Cardiac septum (tissue), 1 donor: ENCODE measurements around the gene CD68. TPM values are rescaled to one million over a fixed set of nuclear protein-coding genes. Genes with fewer than 3 reads are reported as not detected.
A peak's percentile ranks its signal among the peaks of the same experiment; 100 is the strongest.

ENCODE experiments used
- DNase-seq: peaks from one replicate; pipeline ENCODE4 v3.0.0-alpha.2; 2020; ENCODE audit warnings: low spot score
- intact Hi-C: fragments of 100-400 bp; cut with DNase I; formaldehyde crosslinking; loops from one replicate; pipeline ENCODE4 v1.14.0; 2022
- long read RNA-seq: library from polyadenylated mRNA; unstranded; transcript quantifications from one replicate; pipeline ENCODE4 v2.0.0, GENCODE V29; 2021
- total RNA-seq: library from RNA; stranded (reverse); fragmentation: NEBNext Ultra II Directional; extraction: Animal tissue kit (Norgen Biotek cat#: 25700); gene quantifications from one replicate; pipeline ENCODE4 v1.2.1, GENCODE V29; 2021
- donor health status: DM: no; HTN: no; CAD: no.

The CD68 gene, protein sequence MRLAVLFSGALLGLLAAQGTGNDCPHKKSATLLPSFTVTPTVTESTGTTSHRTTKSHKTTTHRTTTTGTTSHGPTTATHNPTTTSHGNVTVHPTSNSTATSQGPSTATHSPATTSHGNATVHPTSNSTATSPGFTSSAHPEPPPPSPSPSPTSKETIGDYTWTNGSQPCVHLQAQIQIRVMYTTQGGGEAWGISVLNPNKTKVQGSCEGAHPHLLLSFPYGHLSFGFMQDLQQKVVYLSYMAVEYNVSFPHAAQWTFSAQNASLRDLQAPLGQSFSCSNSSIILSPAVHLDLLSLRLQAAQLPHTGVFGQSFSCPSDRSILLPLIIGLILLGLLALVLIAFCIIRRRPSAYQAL
- 11.4 TPM for total RNA-seq
- long read RNA-seq, transcript CD68-201 (6 exons, 1,878 nt): major isoform, 7 of 8 reads
- long read RNA-seq, partial matches to known transcripts: 0 of 8 reads
- long read RNA-seq, other reads (novel, unspliced or antisense): 1 of 8 reads

DNA sequence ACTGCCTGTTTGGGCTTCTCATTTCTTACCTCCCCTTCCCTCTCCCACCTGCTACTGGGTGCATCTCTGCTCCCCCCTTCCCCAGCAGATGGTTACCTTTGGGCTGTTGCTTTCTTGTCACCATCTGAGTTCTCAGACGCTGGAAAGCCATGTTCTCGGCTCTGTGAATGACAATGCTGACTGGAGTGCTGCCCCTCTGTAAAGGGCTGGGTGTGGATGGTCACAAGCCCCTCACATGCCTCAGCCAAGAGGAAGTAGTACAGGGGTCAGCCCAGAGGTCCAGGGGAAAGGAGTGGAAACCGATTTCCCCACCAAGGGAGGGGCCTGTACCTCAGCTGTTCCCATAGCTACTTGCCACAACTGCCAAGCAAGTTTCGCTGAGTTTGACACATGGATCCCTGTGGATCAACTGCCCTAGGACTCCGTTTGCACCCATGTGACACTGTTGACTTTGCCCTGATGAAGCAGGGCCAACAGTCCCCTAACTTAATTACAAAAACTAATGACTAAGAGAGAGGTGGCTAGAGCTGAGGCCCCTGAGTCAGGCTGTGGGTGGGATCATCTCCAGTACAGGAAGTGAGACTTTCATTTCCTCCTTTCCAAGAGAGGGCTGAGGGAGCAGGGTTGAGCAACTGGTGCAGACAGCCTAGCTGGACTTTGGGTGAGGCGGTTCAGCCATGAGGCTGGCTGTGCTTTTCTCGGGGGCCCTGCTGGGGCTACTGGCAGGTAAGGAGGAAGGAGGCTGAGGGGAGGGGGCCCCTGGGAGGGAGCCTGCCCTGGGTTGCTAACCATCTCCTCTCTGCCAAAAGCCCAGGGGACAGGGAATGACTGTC, at the start of gene CD68:
Gene CD68, plus strand, starts transcription at position 638 of the 833 bp plus-strand sequence. Its CDS starts 40 bp downstream, at position 678.
- DNase-seq: no peak
- intact Hi-C loops: no loop called here

- DNase-seq: no peak
- intact Hi-C loops: no loop called here
Measured at GRCh38 chr17:7530023-7530900, 49.2 kb upstream of the CD68 start.

DNA sequence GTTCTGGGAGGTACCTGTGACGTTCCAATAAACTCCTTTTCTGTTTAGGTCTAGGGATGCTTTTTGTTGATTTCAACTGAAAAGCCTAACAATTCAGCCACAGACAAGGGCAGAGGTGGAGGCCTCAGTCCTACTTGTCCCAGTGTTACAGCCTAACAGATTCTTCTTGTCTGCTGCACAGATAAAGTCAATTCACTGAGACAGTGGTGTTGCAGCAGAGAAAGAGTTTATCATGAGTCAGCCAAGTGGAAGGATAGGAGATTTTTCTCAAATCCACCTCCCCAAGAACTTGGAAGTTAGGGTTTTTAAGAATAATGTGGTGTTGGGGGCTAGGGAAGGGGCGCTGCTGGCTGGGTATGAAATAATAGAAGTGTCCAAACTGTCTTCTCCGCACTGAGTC, 41.4 kb upstream of the CD68 start:
- intact Hi-C loops: no loop called here

GRCh38 chr17:7538891-7539545, 40.4 kb upstream of the CD68 start:
- no peak for DNase-seq
- intact Hi-C loops: no loop called here

More for the DNA sequence above, 41.4 kb upstream of the CD68 start:
- DNase-seq: no peak

GRCh38 chr17:7541074-7541621, 38.3 kb upstream of the CD68 start:
- intact Hi-C loops: no loop called here
- no peak for DNase-seq

DNA sequence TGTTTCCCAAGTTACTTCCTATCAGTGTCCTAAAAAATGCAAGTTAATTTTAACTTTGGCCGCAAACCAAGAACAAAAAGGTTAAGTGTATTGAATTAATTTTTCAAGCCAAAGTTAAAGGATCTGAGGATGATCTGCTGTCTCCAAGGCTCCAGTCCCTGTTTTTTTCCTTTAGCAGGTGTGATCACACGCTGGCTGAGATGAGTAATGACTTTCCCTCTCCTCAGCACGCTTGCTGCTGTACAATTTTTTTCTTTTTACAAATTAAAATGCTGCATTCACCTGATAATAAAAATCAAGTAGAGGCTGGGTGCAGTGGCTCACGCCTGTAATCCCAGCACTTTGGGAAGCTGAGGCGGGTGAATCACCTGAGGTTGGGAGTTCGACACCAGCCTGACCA, 34.5 kb upstream of the CD68 start:
- DNase-seq: no peak
- intact Hi-C loops: no loop called here

- intact Hi-C loops: no loop called here
- peak; percentile 84 for DNase-seq
Measured at GRCh38 chr17:7548585-7549400, 30.6 kb upstream of the CD68 start, which contains the start of gene TNFSF12. TSS of gene TNFSF12 (plus strand) at chr17:7549058. CDS start at chr17:7549154, 96 bp downstream.

GRCh38 chr17:7549401-7550055, 29.9 kb upstream of the CD68 start:
- intact Hi-C loops: no loop called here

DNA sequence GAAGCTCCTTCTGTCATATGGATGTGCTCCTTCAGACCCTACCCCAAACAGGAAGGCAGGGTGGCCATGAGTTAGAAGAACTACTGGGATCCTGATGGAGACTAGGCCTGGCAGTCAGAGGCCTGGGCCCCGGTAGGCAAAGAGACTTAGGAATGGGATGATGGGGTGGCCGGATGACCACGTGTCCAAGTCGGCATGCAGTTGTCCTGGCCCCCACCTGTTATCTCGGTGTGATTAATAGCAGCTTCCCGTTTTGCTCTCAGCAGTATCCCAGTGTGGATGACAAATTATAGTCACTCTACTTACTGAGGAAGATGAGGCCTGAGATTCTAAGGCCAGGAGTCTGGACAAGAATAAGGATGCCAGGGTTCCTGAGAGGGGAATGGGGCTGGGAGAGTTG, 29.1 kb upstream of the CD68 start:
- DNase-seq: no peak
- intact Hi-C loops: no loop called here

More at GRCh38 chr17:7549401-7550055, 29.9 kb upstream of the CD68 start:
- DNase-seq: no peak

- no peak for DNase-seq
- intact Hi-C loops: no loop called here
Measured at GRCh38 chr17:7551396-7551795, 28.0 kb upstream of the CD68 start.

DNA sequence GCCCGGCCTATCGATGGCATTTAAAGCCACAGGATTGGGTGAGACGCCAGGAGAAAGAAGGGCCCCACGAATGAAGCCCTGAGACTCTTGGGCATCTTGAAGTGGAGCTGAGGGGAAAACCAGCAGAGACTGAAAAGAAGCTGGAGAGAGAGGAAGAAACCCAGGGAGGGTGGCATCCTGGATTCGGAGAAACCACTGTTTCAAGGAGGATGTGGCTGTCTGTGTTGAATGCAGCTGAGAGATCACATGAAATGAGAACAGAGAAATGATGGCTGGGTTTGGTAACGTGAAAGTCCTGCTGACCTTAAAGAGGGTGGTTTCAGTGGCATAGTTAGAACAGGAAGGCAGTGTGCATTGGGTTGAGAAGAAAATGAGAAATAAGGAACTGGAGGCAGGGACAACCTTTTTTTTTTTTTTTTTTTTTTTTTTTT, 26.8 kb upstream of the CD68 start:
- intact Hi-C loops: no loop called here
- no peak for DNase-seq

DNA sequence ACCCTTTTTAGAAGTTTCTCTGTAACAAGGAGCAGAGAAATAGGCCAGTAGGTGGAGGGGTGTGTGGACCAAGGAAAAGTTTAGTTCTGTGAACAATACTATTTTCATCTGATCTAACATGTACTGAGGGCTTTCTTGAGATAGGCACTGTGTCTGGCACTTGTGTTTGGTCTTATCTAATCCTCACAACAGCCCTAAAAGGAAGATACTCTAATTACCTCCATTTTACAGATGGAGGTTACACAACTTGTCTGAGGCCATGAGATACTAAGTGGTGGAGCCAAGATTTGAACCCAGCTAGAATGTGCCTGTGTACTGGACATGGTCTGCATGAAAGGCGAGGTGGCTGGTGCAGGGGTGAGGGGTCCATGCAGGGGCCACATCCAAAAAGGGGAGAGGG, 26.1 kb upstream of the CD68 start:
- intact Hi-C loops: no loop called here
- no peak for DNase-seq

DNA sequence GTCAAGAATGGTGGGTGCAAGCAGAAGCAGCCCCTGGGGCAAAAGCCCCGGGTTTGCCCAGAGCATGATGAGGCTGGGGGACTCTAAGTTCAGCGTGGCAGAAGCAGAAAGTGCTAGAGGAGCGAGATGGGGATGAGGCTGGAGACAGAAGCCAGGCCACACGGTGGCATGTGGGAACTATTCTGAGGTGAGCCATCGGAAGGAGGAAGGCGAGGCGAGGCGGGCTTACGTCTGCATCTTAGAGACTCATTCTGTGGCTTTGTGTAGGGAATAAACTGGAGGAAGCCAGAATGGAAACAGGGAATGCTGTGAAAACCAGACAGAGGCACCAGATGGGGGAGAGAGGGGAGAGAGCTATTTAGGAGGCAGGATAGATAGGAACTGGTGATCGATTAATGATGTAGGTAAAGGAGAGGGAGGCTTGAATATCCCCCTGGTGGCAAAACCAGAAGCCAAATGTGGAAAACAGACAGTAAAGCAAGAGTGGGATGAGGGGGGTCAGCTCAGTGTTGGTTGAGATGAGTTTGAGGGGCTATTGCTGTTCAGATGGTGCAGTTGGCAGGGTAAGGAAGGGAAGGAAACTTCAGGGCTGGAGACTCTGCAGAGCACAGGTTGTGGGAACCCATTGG, 24.0 kb upstream of the CD68 start:
- no peak for DNase-seq
- intact Hi-C loops: loop anchor here (5.0 kb wide), 1 partner anchor 318 kb away; the partner anchor contains the start of gene PHF23

DNA sequence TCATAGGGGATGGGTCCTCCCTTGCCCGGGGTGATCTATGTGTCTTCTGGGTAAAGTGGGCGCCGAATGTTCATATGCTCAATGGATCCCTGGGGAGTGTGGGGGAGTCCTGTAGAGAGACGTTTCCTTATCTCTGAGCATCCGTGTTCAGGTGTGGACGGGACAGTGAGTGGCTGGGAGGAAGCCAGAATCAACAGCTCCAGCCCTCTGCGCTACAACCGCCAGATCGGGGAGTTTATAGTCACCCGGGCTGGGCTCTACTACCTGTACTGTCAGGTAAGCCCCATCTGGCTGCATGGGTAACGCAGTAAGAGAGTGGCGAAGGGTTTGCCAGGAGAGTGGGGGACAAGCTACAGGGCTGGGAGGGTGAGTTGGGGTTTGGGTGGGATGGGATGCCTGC, 22.8 kb upstream of the CD68 start:
- intact Hi-C loops: loop anchor here (5.0 kb wide), 1 partner anchor 319 kb away; the partner anchor contains the start of gene PHF23
- DNase-seq: no peak

- no peak for DNase-seq
Measured at GRCh38 chr17:7557147-7557764, 22.2 kb upstream of the CD68 start.

More at GRCh38 chr17:7557147-7557764, 22.2 kb upstream of the CD68 start:
- intact Hi-C loops: loop anchor here (5.0 kb wide), 1 partner anchor 320 kb away; the partner anchor contains the start of gene PHF23
